ENCODE data around the gene TPH2.

The TPH2 gene

GRCh38 chr12:71954083-71954778, 15.6 kb downstream of the TPH2 start:
- TF ChIP-seq REST (IDR thresholded peaks at IDR 0.05; ENCODE audit: insufficient read depth in 1 of 2, low read depth in 2 of 2, low read length in 2 of 2), result no peak
- no peak for TF ChIP-seq TAF1 (IDR thresholded peaks at IDR 0.05; ENCODE audit: borderline replicate concordance, insufficient read depth, low read length)
- no peak for TF ChIP-seq POLR2AphosphoS5 (IDR thresholded peaks at IDR 0.05; ENCODE audit: low read depth, low read length)
- TF ChIP-seq FOXP2 (optimal IDR thresholded peaks at IDR 0.05; ENCODE audit: borderline replicate concordance, extremely low read depth, extremely low read length, insufficient read depth), result no peak
- no peak for TF ChIP-seq SIN3A (IDR thresholded peaks at IDR 0.05; ENCODE audit: borderline replicate concordance, insufficient read depth, low read length)

- no peak for TF ChIP-seq SIN3A (IDR thresholded peaks at IDR 0.05; ENCODE audit: borderline replicate concordance, insufficient read depth, low read length)
- no peak for TF ChIP-seq REST (IDR thresholded peaks at IDR 0.05; ENCODE audit: insufficient read depth in 1 of 2, low read depth in 2 of 2, low read length in 2 of 2)
- TF ChIP-seq FOXP2 (optimal IDR thresholded peaks at IDR 0.05; ENCODE audit: borderline replicate concordance, extremely low read depth, extremely low read length, insufficient read depth), result no peak
- TF ChIP-seq POLR2AphosphoS5 (IDR thresholded peaks at IDR 0.05; ENCODE audit: low read depth, low read length), result no peak
- TF ChIP-seq TAF1 (IDR thresholded peaks at IDR 0.05; ENCODE audit: borderline replicate concordance, insufficient read depth, low read length), result no peak
Measured at GRCh38 chr12:71954861-71955260, 16.2 kb downstream of the TPH2 start.

GRCh38 chr12:71955970-71956369, 17.3 kb downstream of the TPH2 start:
- no peak for TF ChIP-seq FOXP2 (optimal IDR thresholded peaks at IDR 0.05; ENCODE audit: borderline replicate concordance, extremely low read depth, extremely low read length, insufficient read depth)
- TF ChIP-seq TAF1 (IDR thresholded peaks at IDR 0.05; ENCODE audit: borderline replicate concordance, insufficient read depth, low read length), result no peak
- no peak for TF ChIP-seq POLR2AphosphoS5 (IDR thresholded peaks at IDR 0.05; ENCODE audit: low read depth, low read length)
- no peak for TF ChIP-seq REST (IDR thresholded peaks at IDR 0.05; ENCODE audit: insufficient read depth in 1 of 2, low read depth in 2 of 2, low read length in 2 of 2)
- TF ChIP-seq SIN3A (IDR thresholded peaks at IDR 0.05; ENCODE audit: borderline replicate concordance, insufficient read depth, low read length), result no peak

GRCh38 chr12:71958056-71958455, 19.4 kb downstream of the TPH2 start:
- TF ChIP-seq SIN3A (IDR thresholded peaks at IDR 0.05; ENCODE audit: borderline replicate concordance, insufficient read depth, low read length), result no peak
- no peak for TF ChIP-seq FOXP2 (optimal IDR thresholded peaks at IDR 0.05; ENCODE audit: borderline replicate concordance, extremely low read depth, extremely low read length, insufficient read depth)
- TF ChIP-seq REST (IDR thresholded peaks at IDR 0.05; ENCODE audit: insufficient read depth in 1 of 2, low read depth in 2 of 2, low read length in 2 of 2), result no peak
- TF ChIP-seq TAF1 (IDR thresholded peaks at IDR 0.05; ENCODE audit: borderline replicate concordance, insufficient read depth, low read length), result no peak
- no peak for TF ChIP-seq POLR2AphosphoS5 (IDR thresholded peaks at IDR 0.05; ENCODE audit: low read depth, low read length)

Data from PFSK-1 (cell line).